K562 (cell line): ENCODE measurements around the gene GATA6. TPM values are rescaled to one million over a fixed set of nuclear protein-coding genes. Genes with fewer than 3 reads are reported as not detected.
A peak's percentile ranks its signal among the peaks of the same experiment; 100 is the strongest.

Experiments used
- AFF1 ChIP-seq, 2 experiments: fragments of 450-650 bp; IDR thresholded peaks; 2 replicates each; pipeline ENCODE4 v1.6.1; 2018; ENCODE audit warnings: mild to moderate bottlenecking in 2 of 2, low read depth in 1 of 2; ENCODE audit not compliant: partially characterized antibody in 2 of 2
- ARID1B ChIP-seq: fragments of 450-650 bp; IDR thresholded peaks from 2 replicates; pipeline ENCODE4 v1.6.1; 2016; ENCODE audit warnings: antibody characterized with exemption, mild to moderate bottlenecking, inconsistent platforms
- HIVEP1 ChIP-seq: fragments of 250-450 bp; sonication (Bioruptor Pico); IDR thresholded peaks from 2 replicates; pipeline ENCODE4 v1.4.0; 2020; ENCODE audit warnings: mild to moderate bottlenecking
- KDM4B ChIP-seq, 2 experiments: fragments of 450-650 bp in 1 of 2; sonication (generic) in 1 of 2; IDR thresholded peaks; 2 replicates each; pipeline ENCODE4 v1.6.1; 2016 to 2017; ENCODE audit warnings: borderline replicate concordance in 2 of 2, antibody characterized with exemption in 1 of 2, low read depth in 1 of 2, mild to moderate bottlenecking in 1 of 2
- MAFK ChIP-seq: IDR thresholded peaks from 2 replicates; pipeline ENCODE4 v1.6.1; 2011; ENCODE audit warnings: low read length, improper control_type of control experiment
- MAZ ChIP-seq, 2 experiments: fragments of 450-650 bp in 1 of 2; sonication (generic) in 1 of 2; formaldehyde crosslinking; IDR thresholded peaks in 1 of 2; conservative IDR thresholded peaks in 1 of 2; 2 replicates each; pipeline versions ENCODE4 v1.4.0 to v1.5.0; 2020; ENCODE audit warnings: mild to moderate bottlenecking in 1 of 2, missing genetic modification reagents in 1 of 2
- RCOR1 ChIP-seq, 2 experiments: IDR thresholded peaks; 2 replicates each; pipeline ENCODE4 v1.6.1; 2012; ENCODE audit warnings: low read depth in 2 of 2, low read length in 2 of 2, borderline replicate concordance in 1 of 2, improper control_type of control experiment in 1 of 2
- RNF2 ChIP-seq: sonication (generic); IDR thresholded peaks from 2 replicates; pipeline ENCODE4 v1.6.1; 2016
- SMARCE1 ChIP-seq: fragments of 450-650 bp; IDR thresholded peaks from 2 replicates; pipeline ENCODE4 v1.7.1; 2016; ENCODE audit warnings: mild to moderate bottlenecking
- TAF7 ChIP-seq: fragments of 450-650 bp; IDR thresholded peaks from 2 replicates; pipeline ENCODE4 v1.6.1; 2016; ENCODE audit warnings: missing genetic modification characterization, missing compliant biosample characterization
- TCF7L2 ChIP-seq: fragments of 150-350 bp; IDR thresholded peaks from 2 replicates; pipeline ENCODE4 v1.6.1; 2016; ENCODE audit warnings: low read depth, mild to moderate bottlenecking, low read length, moderate library complexity
- XRCC5 ChIP-seq: fragments of 200-400 bp; formaldehyde crosslinking; IDR thresholded peaks from 2 replicates; pipeline ENCODE4 v1.6.1; 2017; ENCODE audit warnings: low read depth, mild to moderate bottlenecking, low read length
- ZFP1 ChIP-seq: fragments of 450-650 bp; formaldehyde crosslinking; IDR thresholded peaks from 2 replicates; pipeline ENCODE4 v1.4.0; 2020; ENCODE audit warnings: mild to moderate bottlenecking, mixed read lengths
- polyA plus RNA-seq, 8 experiments: library from polyadenylated mRNA; depleted of rRNA in 4 of 8; stranded (reverse) in 5 of 8; unstranded in 3 of 8; fragments of >200 nt; fragmentation: Nextera tagmentation in 2 of 8; fragmentation: Illumina TruSeq in 1 of 8; extraction: Ambion mirVana in 2 of 8; extraction: Trizol in 1 of 8; gene quantifications; 2 replicates each; pipeline versions ENCODE4 v1.2.1 to v1.2.3, GENCODE V29; 2011 to 2014; ENCODE audit warnings: inconsistent platforms in 1 of 8, missing spikeins in 1 of 8
- total RNA-seq, 7 experiments: library from RNA; depleted of rRNA in 6 of 7; stranded (reverse); fragments of >200 nt in 6 of 7; fragmentation: Illumina TruSeq in 2 of 7; extraction: Trizol in 2 of 7; gene quantifications; 2 replicates each; pipeline versions ENCODE4 v1.2.1 to v1.2.3, GENCODE V29; 2011 to 2021; ENCODE audit warnings: low replicate concordance in 1 of 7
- TF ChIP-seq, protein P1 (sequence below): IDR thresholded peaks from 2 replicates; pipeline ENCODE4 v1.6.1; 2016; ENCODE audit warnings: missing genetic modification characterization, missing compliant biosample characterization
- TF ChIP-seq, protein P2 (sequence below), 3 experiments: fragments of 200-800 bp in 1 of 3; sonication (Bioruptor generic) in 1 of 3; sonication (generic) in 1 of 3; formaldehyde crosslinking in 1 of 3; IDR thresholded peaks; 2 replicates each; pipeline versions ENCODE4 v1.6.1 to v1.8.0; 2016 to 2022; ENCODE audit warnings: mild to moderate bottlenecking in 2 of 3, missing compliant biosample characterization in 2 of 3, missing genetic modification characterization in 2 of 3, missing genetic modification reagents in 1 of 3
- TF ChIP-seq, protein P3 (sequence below): fragments of 450-650 bp; formaldehyde crosslinking; IDR thresholded peaks from 2 replicates; pipeline ENCODE4 v1.4.0; 2020; ENCODE audit warnings: mild to moderate bottlenecking, moderate library complexity
- TF ChIP-seq, protein P4 (sequence below), 2 experiments: fragments of 200-800 bp in 1 of 2; sonication (Bioruptor generic) in 1 of 2; sonication (generic) in 1 of 2; formaldehyde crosslinking in 1 of 2; IDR thresholded peaks in 1 of 2; conservative IDR thresholded peaks in 1 of 2; 2 replicates each; pipeline versions ENCODE4 v1.5.0 to v1.6.1; 2016 to 2020; ENCODE audit warnings: missing compliant biosample characterization in 1 of 2, missing genetic modification characterization in 1 of 2, missing genetic modification reagents in 1 of 2

Gene GATA6
- total and polyA plus RNA-seq, 9 of the 15 experiments (the other 6 are each of a cell fraction or from before 2014, with no cell fraction given): 0.01 to 0.24 (median 0.16) TPM; not detected in 5

- TF ChIP-seq KDM4B (IDR thresholded peaks at IDR 0.05; ENCODE audit: borderline replicate concordance in 2 of 2, low read depth in 1 of 2): no peak
- TF ChIP-seq, protein P1, sequence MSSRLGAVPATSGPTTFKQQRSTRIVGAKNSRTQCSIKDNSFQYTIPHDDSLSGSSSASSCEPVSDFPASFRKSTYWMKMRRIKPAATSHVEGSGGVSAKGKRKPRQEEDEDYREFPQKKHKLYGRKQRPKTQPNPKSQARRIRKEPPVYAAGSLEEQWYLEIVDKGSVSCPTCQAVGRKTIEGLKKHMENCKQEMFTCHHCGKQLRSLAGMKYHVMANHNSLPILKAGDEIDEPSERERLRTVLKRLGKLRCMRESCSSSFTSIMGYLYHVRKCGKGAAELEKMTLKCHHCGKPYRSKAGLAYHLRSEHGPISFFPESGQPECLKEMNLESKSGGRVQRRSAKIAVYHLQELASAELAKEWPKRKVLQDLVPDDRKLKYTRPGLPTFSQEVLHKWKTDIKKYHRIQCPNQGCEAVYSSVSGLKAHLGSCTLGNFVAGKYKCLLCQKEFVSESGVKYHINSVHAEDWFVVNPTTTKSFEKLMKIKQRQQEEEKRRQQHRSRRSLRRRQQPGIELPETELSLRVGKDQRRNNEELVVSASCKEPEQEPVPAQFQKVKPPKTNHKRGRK (tag): no peak
- TF ChIP-seq TAF7 (tag): 0 out of 2 replicates have a peak, but pooled peaks have one; percentile 28
- peak in 1 of 2 experiments; percentile 51; a peak in 1 of 4 replicates for TF ChIP-seq MAZ (CRISPR knock-in tag; conservative IDR thresholded peaks at IDR 0.05 in 1 of 2, IDR thresholded peaks at IDR 0.05 in 1 of 2)
- 0 out of 2 replicates have a peak, but pooled peaks have one; percentile 24 for TF ChIP-seq TCF7L2
- TF ChIP-seq ARID1B: peak; percentile 96
- 0 out of 2 replicates have a peak, but pooled peaks have one; percentile 28 for TF ChIP-seq MAFK
- no peak for TF ChIP-seq ZFP1 (CRISPR knock-in tag)
- peak; percentile 66; the same call in 1 of the 2 replicates for TF ChIP-seq SMARCE1
- TF ChIP-seq RNF2: peak; percentile 94
- TF ChIP-seq HIVEP1 (CRISPR knock-in tag): no peak
- TF ChIP-seq, protein P2, sequence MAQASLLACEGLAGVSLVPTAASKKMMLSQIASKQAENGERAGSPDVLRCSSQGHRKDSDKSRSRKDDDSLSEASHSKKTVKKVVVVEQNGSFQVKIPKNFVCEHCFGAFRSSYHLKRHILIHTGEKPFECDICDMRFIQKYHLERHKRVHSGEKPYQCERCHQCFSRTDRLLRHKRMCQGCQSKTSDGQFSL (CRISPR knock-in tag; IDR thresholded peaks at IDR 0.05): peak; percentile 32; the same call in 1 of the 2 replicates
- TF ChIP-seq, protein P2 (tag; IDR thresholded peaks at IDR 0.05): no peak
- TF ChIP-seq, protein P3, sequence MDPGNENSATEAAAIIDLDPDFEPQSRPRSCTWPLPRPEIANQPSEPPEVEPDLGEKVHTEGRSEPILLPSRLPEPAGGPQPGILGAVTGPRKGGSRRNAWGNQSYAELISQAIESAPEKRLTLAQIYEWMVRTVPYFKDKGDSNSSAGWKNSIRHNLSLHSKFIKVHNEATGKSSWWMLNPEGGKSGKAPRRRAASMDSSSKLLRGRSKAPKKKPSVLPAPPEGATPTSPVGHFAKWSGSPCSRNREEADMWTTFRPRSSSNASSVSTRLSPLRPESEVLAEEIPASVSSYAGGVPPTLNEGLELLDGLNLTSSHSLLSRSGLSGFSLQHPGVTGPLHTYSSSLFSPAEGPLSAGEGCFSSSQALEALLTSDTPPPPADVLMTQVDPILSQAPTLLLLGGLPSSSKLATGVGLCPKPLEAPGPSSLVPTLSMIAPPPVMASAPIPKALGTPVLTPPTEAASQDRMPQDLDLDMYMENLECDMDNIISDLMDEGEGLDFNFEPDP: 0 out of 2 replicates have a peak, but pooled peaks have one; percentile 10
- peak; percentile 69 to 76; a peak in 2 of 4 replicates for TF ChIP-seq RCOR1 (IDR thresholded peaks at IDR 0.05; ENCODE audit: borderline replicate concordance in 1 of 2, low read depth in 2 of 2, low read length in 2 of 2)
- TF ChIP-seq XRCC5: 0 out of 2 replicates have a peak, but pooled peaks have one; percentile 44
- peak in 1 of 2 experiments; percentile 22 for TF ChIP-seq AFF1 (IDR thresholded peaks at IDR 0.05; ENCODE audit: low read depth in 1 of 2, partially characterized antibody in 2 of 2)
- TF ChIP-seq, protein P4, sequence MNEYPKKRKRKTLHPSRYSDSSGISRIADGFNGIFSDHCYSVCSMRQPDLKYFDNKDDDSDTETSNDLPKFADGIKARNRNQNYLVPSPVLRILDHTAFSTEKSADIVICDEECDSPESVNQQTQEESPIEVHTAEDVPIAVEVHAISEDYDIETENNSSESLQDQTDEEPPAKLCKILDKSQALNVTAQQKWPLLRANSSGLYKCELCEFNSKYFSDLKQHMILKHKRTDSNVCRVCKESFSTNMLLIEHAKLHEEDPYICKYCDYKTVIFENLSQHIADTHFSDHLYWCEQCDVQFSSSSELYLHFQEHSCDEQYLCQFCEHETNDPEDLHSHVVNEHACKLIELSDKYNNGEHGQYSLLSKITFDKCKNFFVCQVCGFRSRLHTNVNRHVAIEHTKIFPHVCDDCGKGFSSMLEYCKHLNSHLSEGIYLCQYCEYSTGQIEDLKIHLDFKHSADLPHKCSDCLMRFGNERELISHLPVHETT (CRISPR knock-in tag; conservative IDR thresholded peaks at IDR 0.05 in 1 of 2, IDR thresholded peaks at IDR 0.05 in 1 of 2): peak in 1 of 2 experiments; percentile 70; a peak in 1 of 4 replicates
Measured at GRCh38 chr18:22194151-22194598, 24.8 kb downstream of the GATA6 start (continued).
